Keratinocyte (primary cell): ENCODE measurements around the gene DCP1A. TPM values are rescaled to one million over a fixed set of nuclear protein-coding genes. Genes with fewer than 3 reads are reported as not detected.

Source experiments
- DNase-seq: peaks from one replicate; pipeline ENCODE4 v3.0.0-alpha.2; 2011; ENCODE audit warnings: low read depth, missing footprints, low spot score
- FAIRE-seq: peaks from 2 replicates; lab custom pipeline; 2011; peaks lifted over from hg19 to GRCh38; lab: Jason Lieb, UNC
- H2AFZ ChIP-seq: 2 replicates; pipeline ENCODE4 v1.6.0; 2012; ENCODE audit warnings: low read length, control low read depth, inconsistent platforms; ENCODE audit not compliant: control insufficient read depth
- H3K27ac ChIP-seq: 2 replicates; pipeline ENCODE4 v1.5.1; 2011; ENCODE audit warnings: low read length; ENCODE audit not compliant: control insufficient read depth, insufficient read depth
- H3K27me3 ChIP-seq: 3 replicates; pipeline ENCODE4 v1.6.0; 2011; ENCODE audit warnings: low read length; ENCODE audit not compliant: control insufficient read depth, insufficient read depth; ENCODE audit errors: extremely low read depth
- H3K36me3 ChIP-seq, 2 experiments: 2 replicates in 1 of 2; 3 replicates in 1 of 2; pipeline ENCODE4 v1.5.1; 2011; ENCODE audit warnings: low read length in 2 of 2, mild to moderate bottlenecking in 1 of 2; ENCODE audit not compliant: control insufficient read depth in 2 of 2, insufficient read depth in 2 of 2; ENCODE audit errors: extremely low read depth in 1 of 2
- H3K4me1 ChIP-seq: 3 replicates; pipeline ENCODE4 v1.5.1; 2011; ENCODE audit warnings: low read length; ENCODE audit not compliant: control insufficient read depth, insufficient read depth; ENCODE audit errors: extremely low read depth
- H3K4me2 ChIP-seq: 3 replicates; pipeline ENCODE4 v1.6.0; 2011; ENCODE audit warnings: low read depth, low read length; ENCODE audit not compliant: control insufficient read depth, insufficient read depth; ENCODE audit errors: extremely low read depth
- H3K4me3 ChIP-seq, 3 experiments: fragments of 200-600 bp in 1 of 3; sonication (generic) in 1 of 3; 2 replicates in 2 of 3; 3 replicates in 1 of 3; pipeline ENCODE4 v1.5.1; 2011 to 2016; ENCODE audit warnings: low read length in 3 of 3, mild to moderate bottlenecking in 3 of 3, control low read depth in 2 of 3, inconsistent platforms in 1 of 3, low read depth in 1 of 3, mixed read lengths in 1 of 3, mixed run types in 1 of 3, moderate library complexity in 1 of 3; ENCODE audit not compliant: control insufficient read depth in 2 of 3, insufficient read depth in 2 of 3; ENCODE audit errors: extremely low read depth in 1 of 3
- H3K79me2 ChIP-seq: 2 replicates; pipeline ENCODE4 v1.6.0; 2012; ENCODE audit warnings: low read length; ENCODE audit not compliant: control insufficient read depth, insufficient read depth
- H3K9ac ChIP-seq: 3 replicates; pipeline ENCODE4 v1.6.0; 2011; ENCODE audit warnings: low read length; ENCODE audit not compliant: control insufficient read depth, insufficient read depth; ENCODE audit errors: extremely low read depth
- H3K9me1 ChIP-seq: 3 replicates; pipeline ENCODE4 v1.6.0; 2011; ENCODE audit warnings: low read length; ENCODE audit not compliant: control insufficient read depth, insufficient read depth; ENCODE audit errors: extremely low read depth
- H3K9me3 ChIP-seq: 2 replicates; pipeline ENCODE4 v1.5.1; 2012; ENCODE audit warnings: low read depth, low read length; ENCODE audit not compliant: control insufficient read depth
- H4K20me1 ChIP-seq: 3 replicates; pipeline ENCODE4 v1.6.0; 2011; ENCODE audit warnings: low read length; ENCODE audit not compliant: control insufficient read depth, insufficient read depth; ENCODE audit errors: extremely low read depth
- CTCF ChIP-seq, 3 experiments: IDR thresholded peaks in 1 of 3; conservative IDR thresholded peaks in 1 of 3; optimal IDR thresholded peaks in 1 of 3; 2 replicates in 2 of 3; 3 replicates in 1 of 3; pipeline versions ENCODE3 to v1.5.1; 2011; ENCODE audit warnings: low read length in 3 of 3, mild to moderate bottlenecking in 3 of 3, moderate library complexity in 2 of 3, control low read depth in 1 of 3, inconsistent platforms in 1 of 3; ENCODE audit not compliant: insufficient read depth in 2 of 3; ENCODE audit errors: extremely low read depth in 1 of 3
- EZH2 ChIP-seq: IDR thresholded peaks from one replicate; pipeline ENCODE4 v1.6.1; 2012; ENCODE audit warnings: inconsistent platforms, mild to moderate bottlenecking, low read length, moderate library complexity
- dilution Hi-C: fragments of 300-500 bp; cut with MboI; formaldehyde crosslinking; loops from one replicate; pipeline ENCODE4 v1.7.0; 2020; ENCODE audit warnings: low sequenced_read_pairs; ENCODE audit not compliant: extremely low pct_ligation_motif_present
- polyA plus RNA-seq, 5 experiments: library from polyadenylated mRNA; depleted of rRNA in 3 of 5; stranded (reverse) in 3 of 5; stranded (forward) in 1 of 5; unstranded in 1 of 5; fragments of >200 nt; gene quantifications; 1 replicate in 1 of 5; 2 replicates in 3 of 5; 3 replicates in 1 of 5; pipeline versions ENCODE4 v1.2.1 to v1.2.3, GENCODE V29; 2011 to 2012; ENCODE audit warnings: missing spikeins in 2 of 5, low read depth in 1 of 5, low replicate concordance in 1 of 5

The DCP1A gene
- polyA plus RNA-seq, 1 donor (not counting 4 experiments of a cell fraction or from before 2014, with no cell fraction given) = 15.0 TPM

GRCh38 chr3:53379898-53380297, 32.6 kb upstream of the DCP1A start:
- DNase-seq (no peak), FAIRE-seq (no peak)
- Histone ChIP-seq H3K27me3 (no peaks in the 10 kb centered on the region), H4K20me1 (no peaks in the 10 kb centered on the region), H3K36me3 (no peaks in the 10 kb centered on the region), H3K9ac (no peak overlapping the region), H3K79me2 (no peaks in the 10 kb centered on the region), H3K27ac (no peak overlapping the region), H3K4me3 (no peak overlapping the region), H2AFZ (no peak overlapping the region), H3K4me1 (no peaks in the 10 kb centered on the region), H3K9me3 (no peaks in the 10 kb centered on the region), H3K4me2 (no peak overlapping the region), H3K9me1 (no peaks in the 10 kb centered on the region)
- TF ChIP-seq EZH2 = no peak
- TF ChIP-seq CTCF (optimal IDR thresholded peaks at IDR 0.05 in 1 of 3, IDR thresholded peaks at IDR 0.05 in 1 of 3, conservative IDR thresholded peaks at IDR 0.05 in 1 of 3; ENCODE audit: extremely low read depth in 1 of 3, insufficient read depth in 2 of 3, low read length in 3 of 3) = no peak
- dilution Hi-C loops = no loop called here

GRCh38 chr3:53377794-53378193, 30.5 kb upstream of the DCP1A start:
- Histone ChIP-seq H3K4me3 (no peak overlapping the region), H3K9ac (no peak overlapping the region), H3K9me3 (no peaks in the 10 kb centered on the region), H3K27ac (no peak overlapping the region), H4K20me1 (no peaks in the 10 kb centered on the region), H3K79me2 (no peaks in the 10 kb centered on the region), H3K4me2 (no peak overlapping the region), H3K36me3 (no peaks in the 10 kb centered on the region), H2AFZ (no peak overlapping the region), H3K27me3 (no peaks in the 10 kb centered on the region), H3K4me1 (no peaks in the 10 kb centered on the region), H3K9me1 (no peaks in the 10 kb centered on the region)
- DNase-seq = no peak
- TF ChIP-seq EZH2 (no peak), CTCF (optimal IDR thresholded peaks at IDR 0.05 in 1 of 3, IDR thresholded peaks at IDR 0.05 in 1 of 3, conservative IDR thresholded peaks at IDR 0.05 in 1 of 3; ENCODE audit: extremely low read depth in 1 of 3, insufficient read depth in 2 of 3, low read length in 3 of 3) (no peak)
- dilution Hi-C loops = no loop called here
- FAIRE-seq = no peak
